Fibroblast of lung (primary cell): ENCODE results near the gene IDUA. TPM values are rescaled to one million over a fixed set of nuclear protein-coding genes. Genes with fewer than 3 reads are reported as not detected.

Source experiments
- DNase-seq, 2 donors: peaks; one replicate each; pipeline versions ENCODE4 v3.0.0 to v3.0.0-alpha.2; 2010; ENCODE audit warnings: low read depth in 2 of 2
- H2AFZ ChIP-seq: 2 replicates; pipeline ENCODE4 v1.5.1; 2012; ENCODE audit warnings: low read length, control low read depth, inconsistent platforms
- H3K27ac ChIP-seq: 2 replicates; pipeline ENCODE4 v1.5.1; 2011; ENCODE audit warnings: low read length, control low read depth; ENCODE audit not compliant: insufficient read depth
- H3K27me3 ChIP-seq: 2 replicates; pipeline ENCODE4 v1.5.1; 2011; ENCODE audit warnings: mild to moderate bottlenecking, low read length; ENCODE audit not compliant: control insufficient read depth, insufficient read depth
- H3K36me3 ChIP-seq: 2 replicates; pipeline ENCODE4 v1.5.1; 2011; ENCODE audit warnings: low read length; ENCODE audit not compliant: control insufficient read depth, insufficient read depth
- H3K4me1 ChIP-seq: 2 replicates; pipeline ENCODE4 v1.5.1; 2011; ENCODE audit warnings: low read length; ENCODE audit not compliant: control insufficient read depth, insufficient read depth; ENCODE audit errors: extremely low read depth
- H3K4me2 ChIP-seq: 2 replicates; pipeline ENCODE4 v1.5.1; 2011; ENCODE audit warnings: low read length, control low read depth; ENCODE audit not compliant: insufficient read depth; ENCODE audit errors: extremely low read depth
- H3K4me3 ChIP-seq, 4 experiments: fragments of 200-600 bp in 1 of 4; sonication (generic) in 1 of 4; replicated peaks in 1 of 4; 2 replicates each; pipeline ENCODE4 v1.5.1; 2011 to 2016; ENCODE audit warnings: low read length in 4 of 4, low read depth in 3 of 4, mild to moderate bottlenecking in 3 of 4, control low read depth in 2 of 4, inconsistent platforms in 1 of 4, mixed read lengths in 1 of 4; ENCODE audit not compliant: insufficient read depth in 1 of 4; ENCODE audit errors: control extremely low read depth in 1 of 4
- H3K79me2 ChIP-seq: 2 replicates; pipeline ENCODE4 v1.5.1; 2012; ENCODE audit warnings: mild to moderate bottlenecking, low read length, inconsistent platforms; ENCODE audit not compliant: control insufficient read depth, insufficient read depth
- H3K9ac ChIP-seq: 2 replicates; pipeline ENCODE4 v1.5.1; 2011; ENCODE audit warnings: mild to moderate bottlenecking, low read length, control low read depth; ENCODE audit not compliant: insufficient read depth
- H3K9me3 ChIP-seq: 2 replicates; pipeline ENCODE4 v1.5.1; 2012; ENCODE audit warnings: low read depth, low read length; ENCODE audit not compliant: control insufficient read depth, insufficient read depth
- H4K20me1 ChIP-seq: 2 replicates; pipeline ENCODE4 v1.5.1; 2011; ENCODE audit warnings: low read length; ENCODE audit not compliant: control insufficient read depth, insufficient read depth; ENCODE audit errors: extremely low read depth
- EZH2 ChIP-seq: IDR thresholded peaks from 2 replicates; pipeline ENCODE4 v1.5.1; 2012; ENCODE audit warnings: low read length, control low read depth, mild to moderate bottlenecking; ENCODE audit errors: missing control alignments
- polyA plus RNA-seq, 2 donors: library from polyadenylated mRNA; depleted of rRNA in 1 of 2; stranded (reverse) in 1 of 2; unstranded in 1 of 2; fragments of >200 nt; gene quantifications; 2 replicates each; pipeline ENCODE4 v1.2.1, GENCODE V29; 2011 to 2012; ENCODE audit warnings: missing spikeins in 1 of 2
- total RNA-seq: library from RNA; depleted of rRNA; stranded (reverse); fragments of >200 nt; gene quantifications from 2 replicates; pipeline ENCODE4 v1.2.1, GENCODE V29; 2014
- TF ChIP-seq, protein P1 (sequence below), 2 donors: IDR thresholded peaks in 1 of 2; conservative IDR thresholded peaks in 1 of 2; 1 replicate in 1 of 2; 2 replicates in 1 of 2; pipeline ENCODE4 v1.5.1; 2011 to 2012; ENCODE audit warnings: low read length in 2 of 2, control low read depth in 1 of 2, inconsistent platforms in 1 of 2, low read depth in 1 of 2, mild to moderate bottlenecking in 1 of 2

Gene IDUA
- total and polyA plus RNA-seq, 2 donors (not counting 1 experiment from before 2014, with no cell fraction given) = 3.1 to 11.1 TPM

DNA sequence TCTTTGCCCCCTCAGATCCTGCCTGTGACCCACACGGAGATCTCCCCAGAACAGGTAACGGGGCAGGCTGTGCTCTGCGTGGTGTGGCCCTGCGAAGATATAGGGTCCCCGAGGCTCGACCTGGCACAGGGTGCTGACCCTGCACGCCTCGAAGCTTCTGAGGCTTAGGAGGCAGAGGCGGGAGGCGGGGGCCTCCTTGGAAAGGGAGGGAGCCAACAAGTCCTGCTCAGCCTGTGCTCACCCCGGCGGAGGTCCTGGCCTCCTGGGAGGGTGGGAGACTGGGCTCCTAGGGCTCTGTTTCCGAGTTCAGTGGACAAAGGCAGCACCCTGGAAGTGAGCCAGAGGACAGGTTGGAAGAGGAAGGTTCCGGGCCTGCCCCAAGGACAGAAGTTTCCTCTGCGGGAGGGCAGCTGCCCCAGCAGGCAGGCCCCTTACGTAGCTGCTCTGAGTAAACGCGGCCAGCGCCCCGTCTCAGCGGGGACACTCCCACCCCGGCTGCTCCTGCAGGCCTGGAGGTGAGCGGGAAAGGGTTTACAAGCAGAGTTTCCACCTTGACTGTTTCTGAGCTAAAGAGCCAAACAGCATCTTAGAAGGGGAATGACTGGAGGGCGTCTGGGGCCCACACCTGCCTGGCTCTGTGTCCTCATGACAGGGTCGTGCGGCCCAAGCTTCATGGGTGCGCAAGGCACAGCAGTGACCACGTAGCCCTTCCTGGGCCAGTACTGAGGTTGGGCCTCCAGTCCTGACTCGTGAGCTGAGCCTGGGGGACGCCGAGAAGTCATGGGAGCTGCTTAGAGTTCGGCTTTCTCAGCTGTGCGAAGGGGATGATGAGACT, 38.5 kb upstream of the IDUA start:
- Histone ChIP-seq H2AFZ (no peak overlapping the region), H3K79me2 (no peaks in the 10 kb centered on the region), H3K27ac (no peak overlapping the region), H3K4me1 (no peaks in the 10 kb centered on the region), H4K20me1 (no peaks in the 10 kb centered on the region), H3K4me3 (no peak overlapping the region), H3K9ac (no peak overlapping the region), H3K4me2 (no peak overlapping the region), H3K9me3 (no peaks in the 10 kb centered on the region), H3K27me3 (no peaks in the 10 kb centered on the region), H3K36me3 (no peaks in the 10 kb centered on the region)
- no peak for TF ChIP-seq EZH2
- TF ChIP-seq, protein P1, sequence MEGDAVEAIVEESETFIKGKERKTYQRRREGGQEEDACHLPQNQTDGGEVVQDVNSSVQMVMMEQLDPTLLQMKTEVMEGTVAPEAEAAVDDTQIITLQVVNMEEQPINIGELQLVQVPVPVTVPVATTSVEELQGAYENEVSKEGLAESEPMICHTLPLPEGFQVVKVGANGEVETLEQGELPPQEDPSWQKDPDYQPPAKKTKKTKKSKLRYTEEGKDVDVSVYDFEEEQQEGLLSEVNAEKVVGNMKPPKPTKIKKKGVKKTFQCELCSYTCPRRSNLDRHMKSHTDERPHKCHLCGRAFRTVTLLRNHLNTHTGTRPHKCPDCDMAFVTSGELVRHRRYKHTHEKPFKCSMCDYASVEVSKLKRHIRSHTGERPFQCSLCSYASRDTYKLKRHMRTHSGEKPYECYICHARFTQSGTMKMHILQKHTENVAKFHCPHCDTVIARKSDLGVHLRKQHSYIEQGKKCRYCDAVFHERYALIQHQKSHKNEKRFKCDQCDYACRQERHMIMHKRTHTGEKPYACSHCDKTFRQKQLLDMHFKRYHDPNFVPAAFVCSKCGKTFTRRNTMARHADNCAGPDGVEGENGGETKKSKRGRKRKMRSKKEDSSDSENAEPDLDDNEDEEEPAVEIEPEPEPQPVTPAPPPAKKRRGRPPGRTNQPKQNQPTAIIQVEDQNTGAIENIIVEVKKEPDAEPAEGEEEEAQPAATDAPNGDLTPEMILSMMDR (conservative IDR thresholded peaks at IDR 0.05 in 1 of 2, IDR thresholded peaks at IDR 0.05 in 1 of 2; ENCODE audit: low read depth in 1 of 2, low read length in 2 of 2) = no peak
- no peak for DNase-seq

DNA sequence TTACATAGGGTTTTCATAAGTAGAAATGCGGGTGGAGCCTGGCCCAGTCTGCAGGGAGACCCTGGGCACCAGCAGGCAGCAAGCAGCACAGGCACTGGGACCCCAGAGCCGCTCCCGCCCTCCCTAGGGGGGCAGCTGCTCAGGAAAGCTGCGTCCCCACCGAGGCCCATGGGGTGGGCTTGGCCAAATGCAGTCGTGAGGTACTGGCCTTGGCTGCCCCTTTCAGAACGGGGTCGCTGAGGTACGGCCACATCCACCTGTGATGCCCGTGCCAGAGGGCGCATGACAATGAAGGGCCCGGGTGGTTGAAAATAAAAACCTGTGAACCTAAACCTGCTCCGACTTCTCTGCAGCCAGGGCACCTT, 37.9 kb upstream of the IDUA start:
- Histone ChIP-seq H3K4me1 (no peaks in the 10 kb centered on the region), H2AFZ (no peak overlapping the region), H3K36me3 (no peaks in the 10 kb centered on the region), H3K9ac (no peak overlapping the region), H3K4me3 (no peak overlapping the region), H4K20me1 (no peaks in the 10 kb centered on the region), H3K27me3 (no peaks in the 10 kb centered on the region), H3K79me2 (no peaks in the 10 kb centered on the region), H3K27ac (no peak overlapping the region), H3K4me2 (no peak overlapping the region), H3K9me3 (no peaks in the 10 kb centered on the region)
- TF ChIP-seq, protein P1 (conservative IDR thresholded peaks at IDR 0.05 in 1 of 2, IDR thresholded peaks at IDR 0.05 in 1 of 2; ENCODE audit: low read depth in 1 of 2, low read length in 2 of 2) = no peak
- TF ChIP-seq EZH2 = no peak
- no peak for DNase-seq

DNA sequence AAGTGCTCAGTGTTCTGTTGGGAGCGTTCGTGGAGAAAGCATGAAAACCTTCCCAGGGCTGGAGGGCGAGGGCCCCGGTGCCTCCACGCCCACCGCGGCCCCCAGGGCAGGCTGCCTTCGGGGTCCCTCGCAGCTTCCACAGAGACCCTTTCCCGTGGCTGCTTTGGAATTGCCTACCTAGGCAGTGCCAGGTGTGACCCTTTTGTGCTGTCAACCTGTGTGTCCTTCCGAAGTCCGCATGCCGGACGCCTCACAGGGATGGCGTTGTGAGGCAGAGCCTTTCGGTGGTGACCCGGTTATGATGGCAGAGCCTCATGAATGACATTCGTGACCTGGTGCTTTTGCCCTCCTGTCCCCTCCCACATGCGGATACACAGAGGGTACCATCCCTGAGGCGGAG, 37.2 kb upstream of the IDUA start:
- no peak for TF ChIP-seq EZH2
- TF ChIP-seq, protein P1 (conservative IDR thresholded peaks at IDR 0.05 in 1 of 2, IDR thresholded peaks at IDR 0.05 in 1 of 2; ENCODE audit: low read depth in 1 of 2, low read length in 2 of 2) = no peak
- Histone ChIP-seq H3K36me3 (peaks cover 2% of the 10 kb centered on the region), H4K20me1 (no peaks in the 10 kb centered on the region), H3K27me3 (no peaks in the 10 kb centered on the region), H3K79me2 (no peaks in the 10 kb centered on the region), H3K4me2 (no peak overlapping the region), H3K9ac (no peak overlapping the region), H2AFZ (no peak overlapping the region), H3K9me3 (no peaks in the 10 kb centered on the region), H3K27ac (no peak overlapping the region), H3K4me1 (no peaks in the 10 kb centered on the region), H3K4me3 (no peak overlapping the region)
- DNase-seq = no peak
